Measurements from ENCODE around the gene BROX.
"Not testable (repeated sequence)": the region's sequence is repeated elsewhere in the genome, so short reads cannot be mapped to it uniquely, and the experiment has no call there.

Gene BROX

DNA sequence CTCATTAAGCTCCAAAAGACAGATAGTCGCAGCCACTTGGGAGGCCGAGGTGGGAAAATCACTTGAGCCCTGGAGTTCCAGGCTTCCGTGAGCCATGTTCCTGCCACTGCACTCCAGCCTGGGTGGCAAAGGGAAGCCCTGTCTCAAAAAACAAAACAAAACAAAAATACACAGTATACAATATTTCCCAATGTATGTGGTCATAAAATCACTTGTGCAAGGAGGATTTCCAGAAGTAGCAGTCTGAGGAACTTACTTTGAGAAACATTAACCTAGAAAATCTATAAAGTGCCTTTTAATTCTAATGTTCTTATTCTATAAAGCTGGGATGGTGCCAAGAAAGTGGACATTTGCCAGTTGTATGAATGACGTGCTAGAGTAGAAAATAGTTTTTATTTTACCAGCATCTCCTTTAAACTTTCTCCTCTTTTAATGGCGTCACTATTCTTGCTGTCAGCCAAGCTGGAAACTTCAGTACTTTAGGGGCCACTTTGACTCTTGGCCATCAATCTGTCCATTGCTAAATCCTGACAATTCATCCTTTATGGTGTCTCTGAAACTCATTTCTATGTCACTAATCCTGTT, 47.2 kb downstream of the BROX start:
- Histone ChIP-seq H2AFZ (no peak overlapping the region), H3K4me1 (no peaks in the 10 kb centered on the region), H3K4me3 (ENCODE audit: low read depth, low read length) (no peak overlapping the region), H3K27ac (no peak overlapping the region), H3K4me2 (ENCODE audit: low read length) (no peak overlapping the region), H3K36me3 (ENCODE audit: control insufficient read depth, insufficient read depth, low read length) (no peaks in the 10 kb centered on the region), H3K79me2 (no peaks in the 10 kb centered on the region), H3K9ac (no peak overlapping the region), H3K9me3 (ENCODE audit: control insufficient read depth, low read length) (no peaks in the 10 kb centered on the region), H3K27me3 (ENCODE audit: control insufficient read depth, insufficient read depth, low read length) (no peaks in the 10 kb centered on the region)
- TF ChIP-seq, protein P1, sequence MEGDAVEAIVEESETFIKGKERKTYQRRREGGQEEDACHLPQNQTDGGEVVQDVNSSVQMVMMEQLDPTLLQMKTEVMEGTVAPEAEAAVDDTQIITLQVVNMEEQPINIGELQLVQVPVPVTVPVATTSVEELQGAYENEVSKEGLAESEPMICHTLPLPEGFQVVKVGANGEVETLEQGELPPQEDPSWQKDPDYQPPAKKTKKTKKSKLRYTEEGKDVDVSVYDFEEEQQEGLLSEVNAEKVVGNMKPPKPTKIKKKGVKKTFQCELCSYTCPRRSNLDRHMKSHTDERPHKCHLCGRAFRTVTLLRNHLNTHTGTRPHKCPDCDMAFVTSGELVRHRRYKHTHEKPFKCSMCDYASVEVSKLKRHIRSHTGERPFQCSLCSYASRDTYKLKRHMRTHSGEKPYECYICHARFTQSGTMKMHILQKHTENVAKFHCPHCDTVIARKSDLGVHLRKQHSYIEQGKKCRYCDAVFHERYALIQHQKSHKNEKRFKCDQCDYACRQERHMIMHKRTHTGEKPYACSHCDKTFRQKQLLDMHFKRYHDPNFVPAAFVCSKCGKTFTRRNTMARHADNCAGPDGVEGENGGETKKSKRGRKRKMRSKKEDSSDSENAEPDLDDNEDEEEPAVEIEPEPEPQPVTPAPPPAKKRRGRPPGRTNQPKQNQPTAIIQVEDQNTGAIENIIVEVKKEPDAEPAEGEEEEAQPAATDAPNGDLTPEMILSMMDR (IDR thresholded peaks at IDR 0.05) = no peak

DNA sequence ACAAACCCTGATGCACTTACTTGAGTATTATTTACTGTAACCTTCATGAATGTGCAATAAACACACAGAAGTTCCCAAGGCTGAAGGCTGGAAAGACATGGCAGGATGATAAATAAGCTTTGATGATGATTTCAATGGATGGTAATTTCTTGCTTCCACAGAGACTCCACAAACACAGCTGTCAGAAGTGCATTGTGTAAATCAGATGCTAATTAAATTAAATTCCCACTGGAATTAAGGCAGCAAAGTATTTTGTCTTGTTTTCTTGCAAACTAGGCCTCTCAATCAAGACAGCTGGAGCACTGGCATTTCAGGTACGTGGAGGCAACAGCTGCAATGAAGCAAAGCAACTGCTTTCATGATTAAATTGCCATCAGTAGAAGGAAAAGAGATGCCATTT, 48.7 kb downstream of the BROX start:
- TF ChIP-seq, protein P1 (IDR thresholded peaks at IDR 0.05) = no peak
- Histone ChIP-seq H3K27me3 (ENCODE audit: control insufficient read depth, insufficient read depth, low read length) (no peaks in the 10 kb centered on the region), H3K27ac (no peak overlapping the region), H3K9me3 (ENCODE audit: control insufficient read depth, low read length) (no peaks in the 10 kb centered on the region), H3K36me3 (ENCODE audit: control insufficient read depth, insufficient read depth, low read length) (no peaks in the 10 kb centered on the region), H3K4me2 (ENCODE audit: low read length) (no peak overlapping the region), H3K79me2 (no peaks in the 10 kb centered on the region), H2AFZ (no peak overlapping the region), H3K4me3 (ENCODE audit: low read depth, low read length) (no peak overlapping the region), H3K9ac (no peak overlapping the region), H3K4me1 (no peaks in the 10 kb centered on the region)

DNA sequence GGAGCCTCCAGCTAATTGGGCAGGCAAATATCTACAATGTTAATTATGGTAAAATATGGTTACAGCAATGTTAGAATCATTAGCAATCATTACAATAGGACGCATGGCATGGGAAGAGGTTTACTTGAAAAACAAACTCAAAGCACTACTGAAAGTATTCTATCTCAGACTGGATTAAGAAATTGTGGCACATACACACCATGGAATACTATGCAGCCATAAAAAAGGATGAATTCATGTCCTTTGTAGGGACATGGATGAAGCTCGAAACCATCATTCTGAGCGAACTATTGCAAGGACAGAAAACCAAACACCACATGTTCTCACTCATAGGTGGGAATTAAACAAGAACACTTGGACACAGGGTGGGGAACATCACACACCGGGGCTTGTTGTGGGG, 49.8 kb downstream of the BROX start:
- not testable (repeated sequence) for H3K9me3 ChIP-seq (ENCODE audit: control insufficient read depth, low read length); H3K79me2 ChIP-seq; H3K27ac ChIP-seq; H3K9ac ChIP-seq; H3K4me2 ChIP-seq (ENCODE audit: low read length); H2AFZ ChIP-seq; H3K4me1 ChIP-seq; H3K4me3 ChIP-seq (ENCODE audit: low read depth, low read length); H3K36me3 ChIP-seq (ENCODE audit: control insufficient read depth, insufficient read depth, low read length); H3K27me3 ChIP-seq (ENCODE audit: control insufficient read depth, insufficient read depth, low read length)

DNA sequence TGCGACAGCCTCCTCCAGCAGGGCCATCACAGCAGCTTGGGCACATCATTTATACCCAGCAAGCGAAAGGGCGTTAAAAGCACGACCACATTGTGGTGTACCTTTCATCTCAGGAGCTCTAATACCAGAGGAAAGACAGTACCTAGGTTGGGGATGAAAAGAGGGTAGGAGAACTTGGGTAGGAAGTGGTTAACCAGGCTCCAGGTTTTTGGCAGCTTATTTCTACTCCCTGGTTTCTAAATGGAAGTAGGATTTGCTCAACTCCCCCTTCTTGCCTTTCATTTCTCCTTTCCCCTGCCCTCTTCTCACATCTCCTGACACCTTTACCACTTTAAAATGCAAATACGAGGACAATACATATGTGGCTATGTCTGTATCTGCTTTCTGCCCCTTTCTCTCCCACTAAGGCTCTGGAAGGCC, 54.8 kb downstream of the BROX start:
- Histone ChIP-seq H3K27ac (no peak overlapping the region), H3K36me3 (ENCODE audit: control insufficient read depth, insufficient read depth, low read length) (no peaks in the 10 kb centered on the region)
- TF ChIP-seq, protein P1 (IDR thresholded peaks at IDR 0.05) = no peak

DNA sequence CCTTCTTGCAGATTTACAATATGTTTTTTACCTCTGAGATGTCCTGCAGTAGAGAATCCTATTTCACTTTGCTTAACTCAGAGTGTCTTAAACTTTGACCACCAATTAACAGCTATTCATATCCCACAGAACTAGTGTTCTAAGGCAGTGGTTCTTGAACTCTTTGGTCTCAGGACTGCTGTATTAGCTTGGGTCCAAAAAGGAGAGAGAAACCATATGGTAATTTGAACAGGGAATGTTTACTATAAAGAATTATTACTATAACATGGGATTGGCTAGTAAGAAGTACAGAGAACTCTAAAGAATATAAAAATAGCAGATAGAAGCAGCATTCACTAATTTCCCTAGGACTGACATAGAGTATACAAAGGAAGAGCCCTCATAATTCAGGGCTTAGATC, 56.2 kb downstream of the BROX start:
- H3K4me1 ChIP-seq = no peaks in the 10 kb centered on the region
- no peak overlapping the region for H3K4me2 ChIP-seq (ENCODE audit: low read length)
- TF ChIP-seq, protein P1 (IDR thresholded peaks at IDR 0.05) = no peak
- H3K4me3 ChIP-seq (ENCODE audit: low read depth, low read length) = no peak overlapping the region
- no peaks in the 10 kb centered on the region for H3K9me3 ChIP-seq (ENCODE audit: control insufficient read depth, low read length)
- no peak overlapping the region for H3K27ac ChIP-seq
- H3K27me3 ChIP-seq (ENCODE audit: control insufficient read depth, insufficient read depth, low read length) = no peaks in the 10 kb centered on the region
- H3K36me3 ChIP-seq (ENCODE audit: control insufficient read depth, insufficient read depth, low read length) = no peaks in the 10 kb centered on the region
- H3K9ac ChIP-seq = no peak overlapping the region
- no peaks in the 10 kb centered on the region for H3K79me2 ChIP-seq
- H2AFZ ChIP-seq = no peak overlapping the region

More for the DNA sequence above, 54.8 kb downstream of the BROX start:
- no peaks in the 10 kb centered on the region for H3K27me3 ChIP-seq (ENCODE audit: control insufficient read depth, insufficient read depth, low read length)
- H3K4me2 ChIP-seq (ENCODE audit: low read length) = no peak overlapping the region
- no peak overlapping the region for H2AFZ ChIP-seq
- no peaks in the 10 kb centered on the region for H3K9me3 ChIP-seq (ENCODE audit: control insufficient read depth, low read length)
- H3K9ac ChIP-seq = no peak overlapping the region
- H3K79me2 ChIP-seq = no peaks in the 10 kb centered on the region
- no peak overlapping the region for H3K4me3 ChIP-seq (ENCODE audit: low read depth, low read length)
- no peaks in the 10 kb centered on the region for H3K4me1 ChIP-seq

All from parathyroid adenoma (tissue), 2 donors.